A549 (cell line): ENCODE results near the gene ITGB1BP2.
"Not testable (repeated sequence)": the region's sequence is repeated elsewhere in the genome, so short reads cannot be mapped to it uniquely, and the experiment has no call there.

ENCODE experiments used
- CTCF ChIP-seq: fragments of >200 bp; sonication (Bioruptor Twin); formaldehyde crosslinking; IDR thresholded peaks from 3 replicates; pipeline ENCODE4 v1.5.1; 2016
- ELK1 ChIP-seq: fragments of 150-350 bp; IDR thresholded peaks from 2 replicates; pipeline ENCODE4 v1.6.1; 2014; ENCODE audit warnings: low read depth, mild to moderate bottlenecking, low read length
- EP300 ChIP-seq, 2 experiments: fragments of >200 bp; sonication (Bioruptor Twin); formaldehyde crosslinking; IDR thresholded peaks; 2 replicates in 1 of 2; 3 replicates in 1 of 2; pipeline ENCODE4 v1.6.1; 2016 to 2017
- HOXA7 ChIP-seq: fragments of 250-450 bp; sonication (Bioruptor Pico); IDR thresholded peaks from 2 replicates; pipeline ENCODE4 v1.5.0; 2020; ENCODE audit warnings: mild to moderate bottlenecking, moderate library complexity
- JUNB ChIP-seq: fragments of >200 bp; sonication (Bioruptor Twin); formaldehyde crosslinking; IDR thresholded peaks from 2 replicates; pipeline ENCODE4 v1.6.1; 2016
- MAZ ChIP-seq: fragments of 150-350 bp; IDR thresholded peaks from 2 replicates; pipeline ENCODE4 v1.6.1; 2014; ENCODE audit warnings: antibody characterized with exemption, low read depth, low read length, borderline replicate concordance
- MYC ChIP-seq: IDR thresholded peaks from 2 replicates; pipeline ENCODE4 v1.6.1; 2012; ENCODE audit warnings: mild to moderate bottlenecking, inconsistent platforms, low read length, improper control_type of control experiment, borderline replicate concordance
- POLR2A ChIP-seq: IDR thresholded peaks from 2 replicates; pipeline ENCODE4 v1.6.1; 2012; ENCODE audit warnings: mild to moderate bottlenecking, low read length
- RAD21 ChIP-seq, 2 experiments: fragments of >200 bp in 1 of 2; sonication (Bioruptor Twin) in 1 of 2; formaldehyde crosslinking in 1 of 2; IDR thresholded peaks in 1 of 2; conservative IDR thresholded peaks in 1 of 2; 2 replicates in 1 of 2; 3 replicates in 1 of 2; pipeline ENCODE4 v1.6.1; 2012 to 2018; ENCODE audit warnings: inconsistent platforms in 1 of 2
- RCOR1 ChIP-seq: fragments of 150-350 bp; IDR thresholded peaks from 2 replicates; pipeline ENCODE4 v1.6.1; 2014; ENCODE audit warnings: antibody characterized with exemption, low read length, low read depth
- RFX5 ChIP-seq: fragments of 450-650 bp; IDR thresholded peaks from 2 replicates; pipeline ENCODE4 v1.7.1; 2014; ENCODE audit warnings: antibody characterized with exemption, mild to moderate bottlenecking, moderate library complexity
- TF ChIP-seq, protein P1 (sequence below): fragments of 450-650 bp; IDR thresholded peaks from 2 replicates; pipeline ENCODE4 v1.6.1; 2014; ENCODE audit warnings: antibody characterized with exemption

DNA sequence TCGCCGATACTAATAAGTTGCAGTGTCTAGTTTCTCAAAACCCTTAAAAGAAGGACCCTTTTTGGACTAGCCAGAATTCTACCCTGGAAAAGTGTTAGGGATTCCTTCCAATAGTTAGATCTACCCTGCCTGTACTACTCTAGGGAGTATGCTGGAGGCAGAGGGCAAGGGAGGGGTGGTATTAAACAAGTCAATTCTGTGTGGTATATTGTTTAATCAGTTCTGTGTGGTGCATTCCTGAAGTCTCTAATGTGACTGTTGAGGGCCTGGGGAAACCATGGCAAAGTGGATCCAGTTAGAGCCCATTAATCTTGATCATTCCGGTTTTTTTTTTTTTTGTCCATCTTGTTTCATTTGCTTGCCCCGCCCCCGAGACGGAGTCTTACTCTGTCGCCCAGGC is 1.5 kb upstream of the ITGB1BP2 start:
- not testable (repeated sequence) for TF ChIP-seq MAZ; CTCF; RFX5; JUNB; RAD21 (conservative IDR thresholded peaks at IDR 0.05 in 1 of 2, IDR thresholded peaks at IDR 0.05 in 1 of 2); MYC; POLR2A; EP300 (IDR thresholded peaks at IDR 0.05); HOXA7 (CRISPR knock-in tag); RCOR1; ELK1
- TF ChIP-seq, protein P1, sequence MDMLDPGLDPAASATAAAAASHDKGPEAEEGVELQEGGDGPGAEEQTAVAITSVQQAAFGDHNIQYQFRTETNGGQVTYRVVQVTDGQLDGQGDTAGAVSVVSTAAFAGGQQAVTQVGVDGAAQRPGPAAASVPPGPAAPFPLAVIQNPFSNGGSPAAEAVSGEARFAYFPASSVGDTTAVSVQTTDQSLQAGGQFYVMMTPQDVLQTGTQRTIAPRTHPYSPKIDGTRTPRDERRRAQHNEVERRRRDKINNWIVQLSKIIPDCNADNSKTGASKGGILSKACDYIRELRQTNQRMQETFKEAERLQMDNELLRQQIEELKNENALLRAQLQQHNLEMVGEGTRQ, result not testable (repeated sequence)
